GM12878 (cell line): ENCODE data around the gene CAPN14. TPM values are rescaled to one million over a fixed set of nuclear protein-coding genes. Genes with fewer than 3 reads are reported as not detected.

Experiments
- ATAC-seq: fragments of 200-7000 bp; cut with Tn5 transposase; 3 replicates; pipeline ENCODE4 v1.9.1; 2020; ENCODE audit warnings: mild to moderate bottlenecking, moderate library complexity
- BruUV-seq: library from RNA; stranded (reverse); fragments of 400-500 nt; replicated peaks from 2 replicates; lab custom pipeline; 2021; lab: Mats Ljungman, UMichigan
- CTCF ChIA-PET: fragments of 300-600 bp; sonication (Branson Sonifier 250); formaldehyde crosslinking; extraction: SDS; loops from one replicate; lab custom pipeline; 2021; ENCODE audit warnings: inconsistent platforms; lab: Yijun Ruan, JAX
- POLR2A ChIA-PET: fragments of 350-600 bp; formaldehyde crosslinking; extraction: SDS; loops from one replicate; lab custom pipeline; 2021; ENCODE audit warnings: inconsistent platforms; lab: Charles Lee
- RAD21 ChIA-PET: fragments of 300-600 bp; sonication (Branson Sonifier 250); formaldehyde crosslinking; loops from one replicate; lab custom pipeline; 2023; ENCODE audit warnings: antibody characterized with exemption; ENCODE audit not compliant: unreplicated experiment; lab: Charles Lee
- SMC1A ChIA-PET: fragments of 300-600 bp; sonication (Branson Sonifier 250); formaldehyde crosslinking; loops from one replicate; lab custom pipeline; 2023; ENCODE audit not compliant: unreplicated experiment, uncharacterized antibody; lab: Charles Lee
- DNase-seq: peaks from one replicate; pipeline ENCODE4 v3.0.0-alpha.2; 2011; ENCODE audit warnings: low read depth, low spot score
- FAIRE-seq: peaks from 3 replicates; lab custom pipeline; 2011; peaks lifted over from hg19 to GRCh38; lab: Jason Lieb, UNC
- H2AFZ ChIP-seq: 2 replicates; pipeline ENCODE4 v1.6.0; 2011; ENCODE audit warnings: low read depth, low read length, control low read depth; ENCODE audit not compliant: control insufficient read depth
- H3K27ac ChIP-seq: 2 replicates; pipeline ENCODE4 v1.5.1; 2011; ENCODE audit warnings: control low read depth; ENCODE audit not compliant: control insufficient read depth, insufficient read depth
- H3K27me3 ChIP-seq, 2 experiments: replicated peaks in 1 of 2; 2 replicates each; pipeline versions ENCODE4 v1.6.0 to v1.6.1; 2011; ENCODE audit warnings: low read length in 1 of 2; ENCODE audit not compliant: control insufficient read depth in 2 of 2, insufficient read depth in 2 of 2
- H3K36me3 ChIP-seq, 2 experiments: 2 replicates each; pipeline ENCODE4 v1.5.1; 2011; ENCODE audit warnings: low read length in 1 of 2; ENCODE audit not compliant: control insufficient read depth in 2 of 2, insufficient read depth in 2 of 2
- H3K4me1 ChIP-seq: 2 replicates; pipeline ENCODE4 v1.6.1; 2011; ENCODE audit warnings: mild to moderate bottlenecking, low read length, moderate library complexity, mixed read lengths; ENCODE audit not compliant: control insufficient read depth, insufficient read depth
- H3K4me2 ChIP-seq: 2 replicates; pipeline ENCODE4 v1.6.0; 2011; ENCODE audit warnings: control low read depth; ENCODE audit not compliant: control insufficient read depth, insufficient read depth
- H3K4me3 ChIP-seq: fragments of 200-600 bp; sonication (generic); 2 replicates; pipeline ENCODE4 v1.5.1; 2016
- H3K79me2 ChIP-seq: 2 replicates; pipeline ENCODE4 v1.6.0; 2011; ENCODE audit warnings: low read length; ENCODE audit not compliant: control insufficient read depth, insufficient read depth
- H3K9ac ChIP-seq: 2 replicates; pipeline ENCODE4 v1.8.0; 2011; ENCODE audit warnings: low read length, control low read depth, mixed read lengths; ENCODE audit not compliant: control insufficient read depth, insufficient read depth
- H3K9me3 ChIP-seq: replicated peaks from 3 replicates; pipeline ENCODE4 v1.5.1; 2011; ENCODE audit warnings: mild to moderate bottlenecking, low read length; ENCODE audit not compliant: control insufficient read depth, insufficient read depth
- H4K20me1 ChIP-seq: 2 replicates; pipeline ENCODE4 v1.6.0; 2011; ENCODE audit not compliant: control insufficient read depth, insufficient read depth
- PAX5 ChIP-seq: IDR thresholded peaks from 2 replicates; pipeline ENCODE4 v1.6.1; 2011; ENCODE audit warnings: low read depth, low read length, borderline replicate concordance
- RUNX3 ChIP-seq: IDR thresholded peaks from 2 replicates; pipeline ENCODE4 v1.6.1; 2012; ENCODE audit warnings: low read length, inconsistent platforms
- STAT3 ChIP-seq: IDR thresholded peaks from 2 replicates; pipeline ENCODE4 v1.6.1; 2011; ENCODE audit warnings: low read depth, low read length, improper control_type of control experiment
- SUZ12 ChIP-seq: fragments of 200-600 bp; sonication (generic); IDR thresholded peaks from one replicate; pipeline ENCODE4 v1.6.1; 2018; ENCODE audit warnings: antibody characterized with exemption, mild to moderate bottlenecking; ENCODE audit not compliant: unreplicated experiment
- WGBS: methylation state at CpG from one replicate; pipeline ENCODE4 v1.1.6; 2016; ENCODE audit warnings: low lambda C conversion rate; ENCODE audit not compliant: insufficient replicate concordance, insufficient coverage; ENCODE audit errors: missing lambda C conversion rate; 5-methylcytosine and 5-hydroxymethylcytosine counted together
- in situ Hi-C: fragments of 300-500 bp; cut with MboI; formaldehyde crosslinking; loops from 9 replicates; pipeline ENCODE4 v1.14.3; 2018; ENCODE audit warnings: mixed read lengths
- intact Hi-C: fragments of 100-400 bp; cut with micrococcal nuclease; formaldehyde crosslinking; loops from one replicate; pipeline ENCODE4 v1.14.2; 2022; ENCODE audit not compliant: unreplicated experiment
- polyA plus RNA-seq, 11 experiments: library from polyadenylated mRNA; depleted of rRNA in 4 of 11; unstranded in 6 of 11; stranded (reverse) in 5 of 11; fragments of >200 nt; fragmentation: Nextera tagmentation in 4 of 11; fragmentation: Illumina TruSeq in 1 of 11; extraction: Ambion mirVana in 4 of 11; extraction: Trizol in 1 of 11; gene quantifications; 1 replicate in 1 of 11; 2 replicates in 10 of 11; pipeline versions ENCODE4 v1.2.1 to v1.2.3, GENCODE V29; 2011 to 2016; ENCODE audit warnings: inconsistent platforms in 2 of 11, missing spikeins in 2 of 11, low read depth in 1 of 11
- total RNA-seq, 4 experiments: library from RNA; depleted of rRNA in 3 of 4; stranded (reverse); fragments of >200 nt in 3 of 4; fragmentation: Illumina TruSeq in 1 of 4; extraction: Trizol in 1 of 4; gene quantifications; 2 replicates each; pipeline versions ENCODE4 v1.2.1 to v1.2.3, GENCODE V29; 2013 to 2021
- TF ChIP-seq, protein P1 (sequence below): fragments of 450-650 bp; IDR thresholded peaks from 2 replicates; pipeline ENCODE4 v1.6.1; 2016; ENCODE audit warnings: mild to moderate bottlenecking
- TF ChIP-seq, protein P2 (sequence below): fragments of 450-650 bp; IDR thresholded peaks from 2 replicates; pipeline ENCODE4 v1.6.1; 2017; ENCODE audit warnings: mild to moderate bottlenecking, low read depth, inconsistent platforms; ENCODE audit not compliant: poor library complexity, severe bottlenecking

CAPN14 gene
- total and polyA plus RNA-seq, 10 of the 15 experiments (the other 5 are each of a cell fraction or from before 2014, with no cell fraction given) = 0.08 to 1.5 (median 1.1) TPM

DNA sequence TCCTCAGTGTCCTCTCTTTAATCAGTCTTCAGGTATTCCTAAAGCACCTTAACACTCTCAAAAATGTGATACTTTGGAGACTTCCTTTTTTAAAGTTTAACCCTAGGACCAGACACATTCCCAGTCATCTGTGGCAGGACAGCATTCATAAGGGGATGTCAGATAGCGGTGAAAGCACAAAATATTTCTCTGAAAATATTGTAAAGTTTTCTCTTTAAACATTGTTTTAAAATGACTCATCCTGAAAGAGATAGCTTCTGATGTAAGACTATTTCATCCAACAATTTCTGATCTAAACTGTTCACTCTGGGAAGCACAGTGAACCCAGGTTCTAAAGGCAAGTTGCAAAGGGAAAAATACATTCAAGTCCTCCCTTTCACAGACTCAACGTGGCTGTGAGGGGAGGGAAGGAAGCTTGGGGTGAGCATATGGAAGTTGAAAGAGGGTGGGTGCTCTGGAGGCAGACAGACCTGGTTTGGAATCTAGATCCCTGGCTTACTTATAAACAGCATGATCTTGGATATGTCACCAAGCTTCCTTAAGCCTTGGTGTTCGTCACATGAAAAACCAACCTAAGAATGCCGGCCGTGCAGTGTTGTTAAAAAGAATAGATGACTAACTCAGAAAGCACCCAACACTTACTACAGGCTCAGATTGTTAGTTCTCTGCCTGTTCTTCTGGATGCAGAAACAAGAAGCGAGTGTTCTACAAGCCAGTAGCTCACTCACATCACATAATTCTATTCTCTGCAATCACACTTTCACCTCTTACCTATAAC is 91.2 kb downstream of the CAPN14 start:
- H4K20me1 ChIP-seq = no peaks in the 10 kb centered on the region
- FAIRE-seq (no peak), DNase-seq (no peak)
- H3K79me2 ChIP-seq = no peaks in the 10 kb centered on the region
- POLR2A ChIA-PET = interaction anchor here (1.3 kb wide), 1 partner anchor 12 kb away, joined by 5 read pairs; no protein-coding TSS in a partner anchor
- WGBS = 7% methylated on average over 6 of the region's 6 CpGs
- CTCF ChIA-PET = interaction anchor here (1.3 to 1.4 kb wide), 2 partner anchors 9 to 44 kb away, joined by 4 read pairs; no protein-coding TSS in a partner anchor
- H3K27ac ChIP-seq = no peak overlapping the region
- peaks cover 0 to 2% of the 10 kb centered on the region in 2 experiments; a peak in 2 of 4 replicates for H3K36me3 ChIP-seq
- no TSS peak for BruUV-seq
- H3K4me2 ChIP-seq = no peak overlapping the region
- H3K9me3 ChIP-seq = no peaks in the 10 kb centered on the region
- TF ChIP-seq STAT3 (no peak), RUNX3 (no peak), PAX5 (no peak)
- TF ChIP-seq, all 136 proteins: peak for 0
- Histone ChIP-seq H2AFZ (no peak overlapping the region), H3K27me3 (no peaks in the 10 kb centered on the region), H3K4me3 (no peak overlapping the region), H3K4me1 (no peaks in the 10 kb centered on the region), H3K9ac (no peak overlapping the region)
- ChIA-PET RAD21 (no interaction called here), SMC1A (interaction anchor here (0.7 to 1.7 kb wide), 2 partner anchors 8 to 10 kb away, joined by 3 to 5 read pairs; no protein-coding TSS in a partner anchor)
- ATAC-seq = no peak
- intact Hi-C loops (no loop called here), in situ Hi-C loops (no loop called here)

DNA sequence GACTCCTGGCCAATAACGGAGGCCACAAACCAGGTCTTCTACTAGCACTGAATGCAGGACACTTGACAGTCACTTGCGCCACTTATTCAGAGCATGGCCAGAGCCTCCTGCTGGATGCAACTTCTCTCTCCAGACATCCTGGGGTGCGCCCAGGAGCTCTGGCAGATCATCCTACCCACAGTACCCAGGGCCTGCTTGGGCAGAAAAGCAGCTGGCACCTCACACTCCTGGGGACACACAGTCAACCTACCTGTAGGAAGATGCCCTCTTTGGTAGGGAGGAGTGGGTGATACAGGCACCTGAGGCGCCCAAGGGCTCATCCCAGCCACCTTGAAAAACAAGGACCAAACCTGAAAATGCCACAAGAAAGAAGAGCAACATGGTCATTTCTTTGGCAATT is 92.4 kb downstream of the CAPN14 start:
- Histone ChIP-seq H2AFZ (no peak overlapping the region), H3K36me3 (peaks cover 0 to 2% of the 10 kb centered on the region in 2 experiments; a peak in 2 of 4 replicates), H3K4me3 (no peak overlapping the region), H3K9ac (no peak overlapping the region), H3K4me1 (no peaks in the 10 kb centered on the region), H3K27me3 (no peaks in the 10 kb centered on the region), H3K79me2 (no peaks in the 10 kb centered on the region), H3K9me3 (no peaks in the 10 kb centered on the region), H4K20me1 (no peaks in the 10 kb centered on the region), H3K4me2 (no peak overlapping the region), H3K27ac (no peak overlapping the region)
- intact Hi-C loops = no loop called here
- ChIA-PET POLR2A (no interaction called here), RAD21 (no interaction called here), SMC1A (interaction anchor here (1.2 to 1.7 kb wide), 2 partner anchors 10 to 16 kb away, joined by 3 to 5 read pairs; no protein-coding TSS in a partner anchor), CTCF (no interaction called here)
- ATAC-seq (no peak), FAIRE-seq (no peak), DNase-seq (no peak)
- 42% methylated on average over 4 of the region's 4 CpGs for WGBS
- no TSS peak for BruUV-seq
- in situ Hi-C loops = no loop called here
- TF ChIP-seq, protein P1, sequence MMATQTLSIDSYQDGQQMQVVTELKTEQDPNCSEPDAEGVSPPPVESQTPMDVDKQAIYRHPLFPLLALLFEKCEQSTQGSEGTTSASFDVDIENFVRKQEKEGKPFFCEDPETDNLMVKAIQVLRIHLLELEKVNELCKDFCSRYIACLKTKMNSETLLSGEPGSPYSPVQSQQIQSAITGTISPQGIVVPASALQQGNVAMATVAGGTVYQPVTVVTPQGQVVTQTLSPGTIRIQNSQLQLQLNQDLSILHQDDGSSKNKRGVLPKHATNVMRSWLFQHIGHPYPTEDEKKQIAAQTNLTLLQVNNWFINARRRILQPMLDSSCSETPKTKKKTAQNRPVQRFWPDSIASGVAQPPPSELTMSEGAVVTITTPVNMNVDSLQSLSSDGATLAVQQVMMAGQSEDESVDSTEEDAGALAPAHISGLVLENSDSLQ = no peak
- TF ChIP-seq RUNX3 = no peak
- no peak for TF ChIP-seq SUZ12
- TF ChIP-seq, protein P2, sequence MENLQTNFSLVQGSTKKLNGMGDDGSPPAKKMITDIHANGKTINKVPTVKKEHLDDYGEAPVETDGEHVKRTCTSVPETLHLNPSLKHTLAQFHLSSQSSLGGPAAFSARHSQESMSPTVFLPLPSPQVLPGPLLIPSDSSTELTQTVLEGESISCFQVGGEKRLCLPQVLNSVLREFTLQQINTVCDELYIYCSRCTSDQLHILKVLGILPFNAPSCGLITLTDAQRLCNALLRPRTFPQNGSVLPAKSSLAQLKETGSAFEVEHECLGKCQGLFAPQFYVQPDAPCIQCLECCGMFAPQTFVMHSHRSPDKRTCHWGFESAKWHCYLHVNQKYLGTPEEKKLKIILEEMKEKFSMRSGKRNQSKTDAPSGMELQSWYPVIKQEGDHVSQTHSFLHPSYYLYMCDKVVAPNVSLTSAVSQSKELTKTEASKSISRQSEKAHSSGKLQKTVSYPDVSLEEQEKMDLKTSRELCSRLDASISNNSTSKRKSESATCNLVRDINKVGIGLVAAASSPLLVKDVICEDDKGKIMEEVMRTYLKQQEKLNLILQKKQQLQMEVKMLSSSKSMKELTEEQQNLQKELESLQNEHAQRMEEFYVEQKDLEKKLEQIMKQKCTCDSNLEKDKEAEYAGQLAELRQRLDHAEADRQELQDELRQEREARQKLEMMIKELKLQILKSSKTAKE = no peak
